22Rv1 (cell line): ENCODE measurements around the gene MAGEC2.

Experiments
- H3K27ac ChIP-seq: fragments of 450-650 bp; 2 replicates; pipeline ENCODE4 v1.5.1; 2017
- CTCF ChIP-seq: fragments of 450-650 bp; IDR thresholded peaks from 2 replicates; pipeline ENCODE4 v1.5.1; 2017; ENCODE audit warnings: mild to moderate bottlenecking
- ZFX ChIP-seq: fragments of 450-650 bp; IDR thresholded peaks from 2 replicates; pipeline ENCODE4 v1.6.1; 2017; ENCODE audit warnings: antibody characterized with exemption, borderline replicate concordance

The MAGEC2 gene

GRCh38 chrX:142233400-142233799 lies 28.3 kb upstream of the MAGEC2 start:
- no peak for TF ChIP-seq CTCF
- H3K27ac ChIP-seq, result no peak overlapping the region

GRCh38 chrX:142214081-142214480 lies 9.0 kb upstream of the MAGEC2 start:
- no peak overlapping the region for H3K27ac ChIP-seq
- TF ChIP-seq CTCF (no peak), ZFX (no peak)

- no peak overlapping the region for H3K27ac ChIP-seq
- TF ChIP-seq ZFX (no peak), CTCF (no peak)
These were observed 4.0 kb downstream of the MAGEC2 start for GRCh38 chrX:142201113-142201512.

GRCh38 chrX:142186103-142186502 lies 19.0 kb downstream of the MAGEC2 start:
- TF ChIP-seq CTCF, result no peak
- no peak for TF ChIP-seq ZFX
- H3K27ac ChIP-seq, result no peak overlapping the region

- no peak overlapping the region for H3K27ac ChIP-seq
- TF ChIP-seq ZFX (no peak), CTCF (no peak)
These were observed 20.1 kb downstream of the MAGEC2 start for GRCh38 chrX:142184756-142185602.

- no peak for TF ChIP-seq ZFX
- TF ChIP-seq CTCF, result no peak
- H3K27ac ChIP-seq, result no peak overlapping the region
These were observed 48.5 kb downstream of the MAGEC2 start for GRCh38 chrX:142156567-142156966.
